Measurements from ENCODE around the gene HCK.

GRCh38 chr20:32004963-32005362 lies 47.1 kb upstream of the HCK start:
- TF ChIP-seq, protein P1, sequence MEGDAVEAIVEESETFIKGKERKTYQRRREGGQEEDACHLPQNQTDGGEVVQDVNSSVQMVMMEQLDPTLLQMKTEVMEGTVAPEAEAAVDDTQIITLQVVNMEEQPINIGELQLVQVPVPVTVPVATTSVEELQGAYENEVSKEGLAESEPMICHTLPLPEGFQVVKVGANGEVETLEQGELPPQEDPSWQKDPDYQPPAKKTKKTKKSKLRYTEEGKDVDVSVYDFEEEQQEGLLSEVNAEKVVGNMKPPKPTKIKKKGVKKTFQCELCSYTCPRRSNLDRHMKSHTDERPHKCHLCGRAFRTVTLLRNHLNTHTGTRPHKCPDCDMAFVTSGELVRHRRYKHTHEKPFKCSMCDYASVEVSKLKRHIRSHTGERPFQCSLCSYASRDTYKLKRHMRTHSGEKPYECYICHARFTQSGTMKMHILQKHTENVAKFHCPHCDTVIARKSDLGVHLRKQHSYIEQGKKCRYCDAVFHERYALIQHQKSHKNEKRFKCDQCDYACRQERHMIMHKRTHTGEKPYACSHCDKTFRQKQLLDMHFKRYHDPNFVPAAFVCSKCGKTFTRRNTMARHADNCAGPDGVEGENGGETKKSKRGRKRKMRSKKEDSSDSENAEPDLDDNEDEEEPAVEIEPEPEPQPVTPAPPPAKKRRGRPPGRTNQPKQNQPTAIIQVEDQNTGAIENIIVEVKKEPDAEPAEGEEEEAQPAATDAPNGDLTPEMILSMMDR (IDR thresholded peaks at IDR 0.05; ENCODE audit: insufficient read depth, low read length, poor library complexity, severe bottlenecking): no peak
- no peak for TF ChIP-seq EZH2phosphoT487 (conservative IDR thresholded peaks at IDR 0.05; ENCODE audit: low read length)
